ENCODE results near the gene KIF1A. TPM values are rescaled to one million over a fixed set of nuclear protein-coding genes. Genes with fewer than 3 reads are reported as not detected.

Gene KIF1A
- total and polyA plus RNA-seq, 2 of the 13 experiments (the other 11 are each of a cell fraction or from before 2014, with no cell fraction given): 0.01 TPM; not detected in 1

- peaks cover under 1 to 24% of the 10 kb centered on the region in 2 experiments; a peak in 4 of 5 replicates for H3K27me3 ChIP-seq (ENCODE audit: control insufficient read depth in 1 of 2, insufficient read depth in 2 of 2, low read length in 2 of 2)
- no peak overlapping the region for H3K9ac ChIP-seq (ENCODE audit: insufficient read depth, low read depth, low read length)
- H3K4me1 ChIP-seq (ENCODE audit: insufficient read depth, low read length): no peaks in the 10 kb centered on the region
- H3K9me3 ChIP-seq (ENCODE audit: low read length): no peaks in the 10 kb centered on the region
- FAIRE-seq (no peak), DNase-seq (ENCODE audit: low spot score) (no peak), ATAC-seq (no peak)
- no peak overlapping the region for H3K4me2 ChIP-seq (ENCODE audit: low read depth, low read length)
- no peak for TF ChIP-seq NR2F2 (IDR thresholded peaks at IDR 0.05; ENCODE audit: borderline replicate concordance, low read depth)
- in situ Hi-C loops (cut with HindIII; ENCODE audit: extremely low pct_ligation_motif_present, low pct_unique_long_range_greater_than_20kb) (no loop called here), intact Hi-C loops (cut with micrococcal nuclease; ENCODE audit: unreplicated experiment) (no loop called here)
- H3K79me2 ChIP-seq (ENCODE audit: insufficient read depth, low read length): no peaks in the 10 kb centered on the region
- no peak overlapping the region for H3K4me3 ChIP-seq (replicated peaks in 1 of 3; ENCODE audit: insufficient read depth in 1 of 3, low read depth in 2 of 3, low read length in 3 of 3)
- CTCF ChIA-PET (ENCODE audit: low intra/inter-chr PET ratio, low total read pairs): interaction anchor here (2.3 kb wide), 1 partner anchor 29 kb away, joined by 19 read pairs; no protein-coding TSS in a partner anchor
- POLR2A ChIA-PET: no interaction called here
- 35% methylated on average over 17 of the region's 17 CpGs for WGBS (ENCODE audit: low lambda C conversion rate)
- BruUV-seq (replicated peaks): no TSS peak
- no peaks in the 10 kb centered on the region for H4K20me1 ChIP-seq (ENCODE audit: insufficient read depth, low read length)
- no peaks in the 10 kb centered on the region for H3K36me3 ChIP-seq (replicated peaks in 1 of 2; ENCODE audit: control insufficient read depth in 1 of 2, insufficient read depth in 2 of 2, low read length in 2 of 2)
- H2AFZ ChIP-seq (ENCODE audit: low read length): no peak overlapping the region
- H3K27ac ChIP-seq (ENCODE audit: extremely low read length, insufficient read depth, low read length): no peak overlapping the region
Observed at GRCh38 chr2:240811346-240812300, 8.4 kb downstream of the KIF1A start.

- H3K9ac ChIP-seq (ENCODE audit: insufficient read depth, low read depth, low read length): no peak overlapping the region
- POLR2A ChIA-PET: no interaction called here
- H3K36me3 ChIP-seq (replicated peaks in 1 of 2; ENCODE audit: control insufficient read depth in 1 of 2, insufficient read depth in 2 of 2, low read length in 2 of 2): no peaks in the 10 kb centered on the region
- peaks cover 0 to 25% of the 10 kb centered on the region in 2 experiments; a peak in 4 of 5 replicates for H3K27me3 ChIP-seq (ENCODE audit: control insufficient read depth in 1 of 2, insufficient read depth in 2 of 2, low read length in 2 of 2)
- no TSS peak for BruUV-seq (replicated peaks)
- H2AFZ ChIP-seq (ENCODE audit: low read length): no peak overlapping the region
- DNase-seq (ENCODE audit: low spot score): no peak
- no peak for FAIRE-seq
- 22% methylated on average over 14 of the region's 16 CpGs for WGBS (ENCODE audit: low lambda C conversion rate)
- no peaks in the 10 kb centered on the region for H3K9me3 ChIP-seq (ENCODE audit: low read length)
- H4K20me1 ChIP-seq (ENCODE audit: insufficient read depth, low read length): no peaks in the 10 kb centered on the region
- no peak overlapping the region for H3K27ac ChIP-seq (ENCODE audit: extremely low read length, insufficient read depth, low read length)
- no peak overlapping the region for H3K4me3 ChIP-seq (replicated peaks in 1 of 3; ENCODE audit: insufficient read depth in 1 of 3, low read depth in 2 of 3, low read length in 3 of 3)
- no peaks in the 10 kb centered on the region for H3K79me2 ChIP-seq (ENCODE audit: insufficient read depth, low read length)
- in situ Hi-C loops (cut with HindIII; ENCODE audit: extremely low pct_ligation_motif_present, low pct_unique_long_range_greater_than_20kb) (no loop called here), intact Hi-C loops (cut with micrococcal nuclease; ENCODE audit: unreplicated experiment) (loop anchor here (1.0 kb wide), 1 partner anchor 30 kb away; no protein-coding TSS in a partner anchor)
- H3K4me2 ChIP-seq (ENCODE audit: low read depth, low read length): no peak overlapping the region
- H3K4me1 ChIP-seq (ENCODE audit: insufficient read depth, low read length): no peaks in the 10 kb centered on the region
- CTCF ChIA-PET (ENCODE audit: low intra/inter-chr PET ratio, low total read pairs): interaction anchor here (2.3 kb wide), 1 partner anchor 30 kb away, joined by 19 read pairs; no protein-coding TSS in a partner anchor
- TF ChIP-seq GABPA (IDR thresholded peaks at IDR 0.05; ENCODE audit: low read depth, low read length) (0 out of 2 replicates have a peak, but pooled peaks have one; percentile 15), GABPA (CRISPR knock-in tag; IDR thresholded peaks at IDR 0.05; ENCODE audit: low read depth) (no peak), HMG20A (CRISPR knock-in tag; IDR thresholded peaks at IDR 0.05; ENCODE audit: borderline replicate concordance) (no peak), ELF1 (CRISPR knock-in tag; IDR thresholded peaks at IDR 0.05) (no peak), RFX1 (IDR thresholded peaks at IDR 0.05) (no peak), ZC3H13 (CRISPR knock-in tag; IDR thresholded peaks at IDR 0.05) (no peak), ZNF781 (CRISPR knock-in tag; IDR thresholded peaks at IDR 0.05; ENCODE audit: borderline replicate concordance, not compliant biosample characterization) (no peak), ZNF326 (CRISPR knock-in tag; IDR thresholded peaks at IDR 0.05; ENCODE audit: borderline replicate concordance) (no peak), SP2 (CRISPR knock-in tag; IDR thresholded peaks at IDR 0.05) (no peak)
- no peak for ATAC-seq
Observed at GRCh38 chr2:240810621-240811020, 9.4 kb downstream of the KIF1A start.
